ENCODE measurements around the gene CDHR2. TPM values are rescaled to one million over a fixed set of nuclear protein-coding genes. Genes with fewer than 3 reads are reported as not detected.

CDHR2 gene
- total and polyA plus RNA-seq, 2 donors (not counting 3 experiments of a cell fraction or from before 2014, with no cell fraction given), result not detected

- peaks cover 4% of the 10 kb centered on the region for H3K79me2 ChIP-seq (ENCODE audit: control insufficient read depth, insufficient read depth, low read length)
- no peak overlapping the region for H3K27ac ChIP-seq (ENCODE audit: insufficient read depth, low read depth, low read length)
- H4K20me1 ChIP-seq (replicated peaks; ENCODE audit: control insufficient read depth, extremely low read depth, insufficient read depth, low read length), result no peaks in the 10 kb centered on the region
- H3K4me1 ChIP-seq (ENCODE audit: control insufficient read depth, extremely low read depth, insufficient read depth, low read length), result peaks cover 4% of the 10 kb centered on the region
- dilution Hi-C loops (cut with MboI; ENCODE audit: extremely low pct_ligation_motif_present, low sequenced_read_pairs), result no loop called here
- ChIA-PET POLR2A (no interaction called here), CTCF (no interaction called here)
- H3K4me3 ChIP-seq (replicated peaks in 1 of 3; ENCODE audit: insufficient read depth in 1 of 3, low read depth in 1 of 3, low read length in 3 of 3), result no peak overlapping the region
- H3K9me3 ChIP-seq (replicated peaks; ENCODE audit: control insufficient read depth, insufficient read depth, low read length), result no peaks in the 10 kb centered on the region
- TF ChIP-seq CTCF (IDR thresholded peaks at IDR 0.05; ENCODE audit: extremely low read depth in 1 of 2, insufficient read depth in 1 of 2, low read depth in 1 of 2, low read length in 2 of 2), result no peak
- no peak for TF ChIP-seq MAX (IDR thresholded peaks at IDR 0.05; ENCODE audit: insufficient read depth, insufficient read length)
- TF ChIP-seq POLR2AphosphoS5 (IDR thresholded peaks at IDR 0.05; ENCODE audit: insufficient read depth, low read depth, low read length), result no peak
- no peak for TF ChIP-seq EZH2 (IDR thresholded peaks at IDR 0.05; ENCODE audit: borderline replicate concordance, low read depth, low read length, severe bottlenecking)
- no peak for TF ChIP-seq GATA2 (IDR thresholded peaks at IDR 0.05; ENCODE audit: insufficient read depth, insufficient read length, low read depth, low read length)
- TF ChIP-seq JUN (IDR thresholded peaks at IDR 0.05; ENCODE audit: borderline replicate concordance, insufficient read depth, insufficient read length, low read depth), result no peak
- TF ChIP-seq POLR2A (IDR thresholded peaks at IDR 0.05; ENCODE audit: low read depth, low read length), result no peak
- no peak for TF ChIP-seq FOS (IDR thresholded peaks at IDR 0.05; ENCODE audit: borderline replicate concordance, insufficient read depth, low read length)
- no peak for TF ChIP-seq MYC (IDR thresholded peaks at IDR 0.05; ENCODE audit: low read depth, low read length)
- intact Hi-C loops (cut with micrococcal nuclease), result no loop called here
- no peak overlapping the region for H3K9ac ChIP-seq (replicated peaks; ENCODE audit: extremely low read depth, insufficient read depth, low read length)
- H3K4me2 ChIP-seq (ENCODE audit: insufficient read depth, low read length), result no peak overlapping the region
- FAIRE-seq, result no peak
- no peak overlapping the region for H2AFZ ChIP-seq (ENCODE audit: low read depth, low read length)
- no TSS peak for BruUV-seq (replicated peaks)
- H3K36me3 ChIP-seq (ENCODE audit: control insufficient read depth in 2 of 2, extremely low read depth in 1 of 2, insufficient read depth in 2 of 2, low read length in 2 of 2), result peaks cover 9 to 42% of the 10 kb centered on the region in 2 experiments
- DNase-seq (ENCODE audit: low read depth, low spot score), result no peak
- no peaks in the 10 kb centered on the region for H3K27me3 ChIP-seq (ENCODE audit: control insufficient read depth in 2 of 2, insufficient read depth in 2 of 2, low read length in 2 of 2)
- no peaks in the 10 kb centered on the region for H3K9me1 ChIP-seq (replicated peaks; ENCODE audit: control insufficient read depth, extremely low read depth, insufficient read depth, low read length)
Observed at GRCh38 chr5:176528301-176528700, 20.8 kb upstream of the CDHR2 start.

All from endothelial cell of umbilical vein (primary cell).